Posterior vena cava (tissue), 2 donors: Measurements from ENCODE around the gene BCAS3. TPM values are rescaled to one million over a fixed set of nuclear protein-coding genes. Genes with fewer than 3 reads are reported as not detected.
"Not testable (repeated sequence)": the region's sequence is repeated elsewhere in the genome, so short reads cannot be mapped to it uniquely, and the experiment has no call there.

ENCODE experiments used
- DNase-seq: peaks from one replicate; pipeline ENCODE4 v3.0.0-alpha.2; 2020; ENCODE audit warnings: low spot score
- intact Hi-C, 2 donors: fragments of 100-400 bp; cut with DNase I; formaldehyde crosslinking; loops; one replicate each; pipeline versions ENCODE4 v1.14.1 to v1.14.2; 2022 to 2023
- total RNA-seq, 2 donors: library from RNA; stranded (reverse); fragmentation: NEBNext Ultra II Directional; extraction: Animal tissue kit (Norgen Biotek cat#: 25700); gene quantifications; one replicate each; pipeline ENCODE4 v1.2.1, GENCODE V29; 2021
- donor health status: DM: yes; HTN: yes; CAD: no.
- donor health status: DM: yes; HTN: yes; CAD: no.

Gene BCAS3
- total RNA-seq, 2 donors from 2014 or later: 22.5 to 23.6 TPM

GRCh38 chr17:60665602-60666001, 12.0 kb upstream of the BCAS3 start:
- no peak for DNase-seq
- intact Hi-C loops: no loop called here

- DNase-seq, intact Hi-C loops: not testable (repeated sequence)
These were observed 8.9 kb upstream of the BCAS3 start for GRCh38 chr17:60668741-60669140.

GRCh38 chr17:60671482-60671881, 6.2 kb upstream of the BCAS3 start:
- intact Hi-C loops: no loop called here
- no peak for DNase-seq

GRCh38 chr17:60674637-60675036, 3.0 kb upstream of the BCAS3 start:
- intact Hi-C loops, DNase-seq: not testable (repeated sequence)

- DNase-seq: no peak
- intact Hi-C loops: no loop called here
These were observed 1.7 kb upstream of the BCAS3 start for GRCh38 chr17:60675997-60676396.

- intact Hi-C loops: no loop called here
- DNase-seq: no peak
These were observed 818 bp upstream of the BCAS3 start for GRCh38 chr17:60676758-60677307.

GRCh38 chr17:60678118-60678444, 430 bp downstream of the BCAS3 start:
- intact Hi-C loops: no loop called here
- DNase-seq: no peak

GRCh38 chr17:60679287-60679686, 1.6 kb downstream of the BCAS3 start:
- intact Hi-C loops: no loop called here

GRCh38 chr17:60680754-60681153, 3.1 kb downstream of the BCAS3 start:
- DNase-seq: no peak
- intact Hi-C loops: no loop called here

More at GRCh38 chr17:60679287-60679686, 1.6 kb downstream of the BCAS3 start:
- DNase-seq: no peak

GRCh38 chr17:60685437-60685836, 7.8 kb downstream of the BCAS3 start:
- intact Hi-C loops: no loop called here
- DNase-seq: no peak

- no peak for DNase-seq
- intact Hi-C loops: no loop called here
These were observed 18.3 kb downstream of the BCAS3 start for GRCh38 chr17:60695960-60696359.

GRCh38 chr17:60699090-60699489, 21.4 kb downstream of the BCAS3 start:
- DNase-seq: no peak
- intact Hi-C loops: no loop called here

GRCh38 chr17:60704170-60704569, 26.5 kb downstream of the BCAS3 start:
- intact Hi-C loops: no loop called here
- no peak for DNase-seq

GRCh38 chr17:60712675-60713074, 35.0 kb downstream of the BCAS3 start:
- intact Hi-C loops: no loop called here
- no peak for DNase-seq

GRCh38 chr17:60713608-60714007, 36.0 kb downstream of the BCAS3 start:
- intact Hi-C loops: no loop called here
- DNase-seq: no peak

- intact Hi-C loops: no loop called here
- DNase-seq: no peak
These were observed 39.1 kb downstream of the BCAS3 start for GRCh38 chr17:60716766-60717165.

GRCh38 chr17:60717814-60718213, 40.2 kb downstream of the BCAS3 start:
- intact Hi-C loops: no loop called here
- DNase-seq: no peak

GRCh38 chr17:60720763-60721531, 43.3 kb downstream of the BCAS3 start:
- no peak for DNase-seq
- intact Hi-C loops: loop anchor here in 1 of 2 donors (10.0 kb wide), 1 partner anchor 674 kb away; the partner anchor contains the start of gene TBX2

- DNase-seq: no peak
- intact Hi-C loops: loop anchor here in 1 of 2 donors (10.0 kb wide), 1 partner anchor 670 kb away; the partner anchor contains the start of gene TBX2
These were observed 47.0 kb downstream of the BCAS3 start for GRCh38 chr17:60724647-60725046.

GRCh38 chr17:60729854-60730253, 52.2 kb downstream of the BCAS3 start:
- intact Hi-C loops: loop anchor here in 1 of 2 donors (10.0 kb wide), 1 partner anchor 665 kb away; the partner anchor contains the start of gene TBX2

GRCh38 chr17:60730273-60730672, 52.6 kb downstream of the BCAS3 start:
- intact Hi-C loops: no loop called here
- DNase-seq: no peak

More at GRCh38 chr17:60729854-60730253, 52.2 kb downstream of the BCAS3 start:
- DNase-seq: no peak
